Panc1 (cell line): ENCODE measurements around the gene STXBP4. TPM values are rescaled to one million over a fixed set of nuclear protein-coding genes. Genes with fewer than 3 reads are reported as not detected.

Experiments used
- ATAC-seq: fragments of 200-7000 bp; cut with Tn5 transposase; 2 replicates; pipeline ENCODE4 v1.9.1; 2020; ENCODE audit warnings: mild to moderate bottlenecking, moderate library complexity
- BruUV-seq: library from RNA; stranded (reverse); fragments of 400-500 nt; replicated peaks from 2 replicates; lab custom pipeline; 2021; lab: Mats Ljungman, UMichigan
- CTCF ChIA-PET: fragments of 300-600 bp; sonication (Branson Sonifier 250); formaldehyde crosslinking; loops from one replicate; lab custom pipeline; 2022; ENCODE audit warnings: antibody characterized with exemption; lab: Charles Lee
- POLR2A ChIA-PET: fragments of 300-600 bp; sonication (Branson Sonifier 250); formaldehyde crosslinking; loops from one replicate; lab custom pipeline; 2022; ENCODE audit warnings: antibody characterized with exemption; lab: Charles Lee
- DNase-seq: peaks from one replicate; pipeline ENCODE4 v3.0.0-alpha.2; 2010; ENCODE audit warnings: low read depth, low spot score
- H3K27ac ChIP-seq: 2 replicates; pipeline ENCODE4 v1.5.1; 2011; ENCODE audit warnings: mild to moderate bottlenecking, low read length, inconsistent platforms
- H3K27me3 ChIP-seq: fragments of 200-500 bp; sonication (Bioruptor generic); 2 replicates; pipeline ENCODE4 v1.6.0; 2014; ENCODE audit warnings: low read length, inconsistent platforms; ENCODE audit not compliant: control insufficient read depth, insufficient read depth
- H3K36me3 ChIP-seq: fragments of 200-500 bp; sonication (Bioruptor generic); 2 replicates; pipeline ENCODE4 v1.5.1; 2014; ENCODE audit warnings: inconsistent platforms, mild to moderate bottlenecking, low read length, moderate library complexity; ENCODE audit not compliant: control insufficient read depth, insufficient read depth
- H3K4me1 ChIP-seq: 2 replicates; pipeline ENCODE4 v1.5.1; 2011; ENCODE audit warnings: inconsistent platforms, mild to moderate bottlenecking, low read length, moderate library complexity; ENCODE audit not compliant: control insufficient read depth, insufficient read depth
- H3K4me3 ChIP-seq, 2 experiments: 2 replicates each; pipeline ENCODE4 v1.5.1; 2011 to 2012; ENCODE audit warnings: low read depth in 2 of 2, low read length in 2 of 2, mild to moderate bottlenecking in 2 of 2, inconsistent platforms in 1 of 2, moderate library complexity in 1 of 2
- H3K9me3 ChIP-seq: fragments of 200-500 bp; sonication (Bioruptor generic); 2 replicates; pipeline ENCODE4 v1.5.1; 2014; ENCODE audit warnings: low read depth, mild to moderate bottlenecking, inconsistent platforms, low read length, moderate library complexity; ENCODE audit not compliant: control insufficient read depth, insufficient read depth
- CTCF ChIP-seq: fragments of 450-650 bp; IDR thresholded peaks from 2 replicates; pipeline ENCODE4 v1.5.1; 2017; ENCODE audit warnings: mild to moderate bottlenecking
- POLR2AphosphoS5 ChIP-seq: IDR thresholded peaks from 2 replicates; pipeline ENCODE4 v1.6.1; 2012; ENCODE audit warnings: mild to moderate bottlenecking, low read depth, low read length, moderate library complexity
- REST ChIP-seq, 2 experiments: IDR thresholded peaks; 2 replicates each; pipeline ENCODE4 v1.6.1; 2011 to 2012; ENCODE audit warnings: low read depth in 2 of 2, control low read depth in 1 of 2, low read length in 1 of 2, mild to moderate bottlenecking in 1 of 2, moderate library complexity in 1 of 2; ENCODE audit not compliant: insufficient read depth in 1 of 2
- SIN3A ChIP-seq: IDR thresholded peaks from 2 replicates; pipeline ENCODE4 v1.6.1; 2012; ENCODE audit warnings: low read depth, mild to moderate bottlenecking, low read length, moderate library complexity, borderline replicate concordance; ENCODE audit not compliant: insufficient read depth
- TCF7L2 ChIP-seq: IDR thresholded peaks from 2 replicates; pipeline ENCODE4 v1.6.1; 2011; ENCODE audit warnings: mild to moderate bottlenecking, low read depth, low read length, inconsistent platforms
- in situ Hi-C: cut with HindIII; loops from 2 replicates; pipeline ENCODE4 v1.10.0; 2016; ENCODE audit warnings: low sequenced_read_pairs, low pct_unique_long_range_greater_than_20kb
- intact Hi-C: fragments of 100-400 bp; cut with micrococcal nuclease; formaldehyde crosslinking; loops from one replicate; pipeline ENCODE4 v1.10.0; 2022; ENCODE audit not compliant: unreplicated experiment
- total RNA-seq: library from RNA; stranded (reverse); gene quantifications from one replicate; pipeline ENCODE4 v1.2.1, GENCODE V29; 2021; ENCODE audit not compliant: unreplicated experiment

STXBP4 gene
- total RNA-seq, 1 experiment from 2014 or later = 12.8 TPM

- Histone ChIP-seq H3K9me3 (no peaks in the 10 kb centered on the region), H3K4me3 (no peak overlapping the region), H3K4me1 (no peaks in the 10 kb centered on the region), H3K27me3 (no peaks in the 10 kb centered on the region), H3K27ac (no peak overlapping the region), H3K36me3 (no peaks in the 10 kb centered on the region)
- CTCF ChIA-PET = no interaction called here
- intact Hi-C loops = no loop called here
- no peak for TF ChIP-seq TCF7L2
- no peak for TF ChIP-seq POLR2AphosphoS5
- TF ChIP-seq REST (IDR thresholded peaks at IDR 0.05; ENCODE audit: insufficient read depth in 1 of 2, low read depth in 2 of 2, low read length in 1 of 2) = no peak
- no peak for TF ChIP-seq SIN3A
- TF ChIP-seq CTCF = no peak
- POLR2A ChIA-PET = no interaction called here
- no TSS peak for BruUV-seq
- in situ Hi-C loops = no loop called here
- no peak for ATAC-seq
- DNase-seq = no peak
Observed at GRCh38 chr17:55117164-55117563, 148.6 kb downstream of the STXBP4 start.

- Histone ChIP-seq H3K27ac (no peak overlapping the region), H3K36me3 (no peaks in the 10 kb centered on the region), H3K4me1 (no peaks in the 10 kb centered on the region), H3K27me3 (no peaks in the 10 kb centered on the region), H3K9me3 (no peaks in the 10 kb centered on the region), H3K4me3 (no peak overlapping the region)
- in situ Hi-C loops = no loop called here
- TF ChIP-seq POLR2AphosphoS5 = no peak
- no peak for TF ChIP-seq TCF7L2
- TF ChIP-seq REST (IDR thresholded peaks at IDR 0.05; ENCODE audit: insufficient read depth in 1 of 2, low read depth in 2 of 2, low read length in 1 of 2) = no peak
- no peak for TF ChIP-seq SIN3A
- no peak for TF ChIP-seq CTCF
- BruUV-seq = no TSS peak
- intact Hi-C loops = no loop called here
- ChIA-PET CTCF (no interaction called here), POLR2A (no interaction called here)
- no peak for DNase-seq
- no peak for ATAC-seq
Observed at GRCh38 chr17:55120651-55121050, 152.1 kb downstream of the STXBP4 start.
